ENCODE data around the gene POP5. TPM values are rescaled to one million over a fixed set of nuclear protein-coding genes. Genes with fewer than 3 reads are reported as not detected.
A peak's percentile ranks its signal among the peaks of the same experiment; 100 is the strongest.
"Not testable (repeated sequence)": the region's sequence is repeated elsewhere in the genome, so short reads cannot be mapped to it uniquely, and the experiment has no call there.

Gene POP5
- total RNA-seq: 29.2 TPM

GRCh38 chr12:120580787-120581723 is at the start of gene POP5:
POP5 (minus strand) TSS chr12:120581402; CDS start chr12:120581362, 40 bp downstream.
- H3K4me1 ChIP-seq (ENCODE audit: control insufficient read depth in 3 of 3, insufficient read depth in 3 of 3, low read length in 3 of 3): peaks cover 22 to 30% (median 23%) of the 10 kb centered on the region in 3 donors
- H3K36me3 ChIP-seq (ENCODE audit: control insufficient read depth in 3 of 3, insufficient read depth in 3 of 3, low read length in 3 of 3): peaks cover 35 to 39% (median 36%) of the 10 kb centered on the region in 3 donors
- no peaks in the 10 kb centered on the region for H3K9me3 ChIP-seq (ENCODE audit: control insufficient read depth in 3 of 3, low read length in 3 of 3)
- H3K27me3 ChIP-seq (ENCODE audit: control insufficient read depth in 3 of 3, insufficient read depth in 3 of 3, low read length in 3 of 3): no peaks in the 10 kb centered on the region
- peak within 1 kb of the TSS; percentile 54 for H3K27ac ChIP-seq (ENCODE audit: low read depth, low read length)
- H3K9ac ChIP-seq (ENCODE audit: low read depth in 1 of 3, low read length in 3 of 3): peak within 1 kb of the TSS; percentile 87 to 97 (median 90)
- H3K4me3 ChIP-seq (ENCODE audit: low read length in 3 of 3): peak within 1 kb of the TSS; percentile 98 to 100 (median 98)

GRCh38 chr12:120630104-120630892 is 49.1 kb upstream of the POP5 start:
- no peak overlapping the region for H3K4me3 ChIP-seq (ENCODE audit: low read length in 3 of 3)
- peaks cover 4 to 6% (median 4%) of the 10 kb centered on the region in 3 donors for H3K27me3 ChIP-seq (ENCODE audit: control insufficient read depth in 3 of 3, insufficient read depth in 3 of 3, low read length in 3 of 3)
- H3K9ac ChIP-seq (ENCODE audit: low read depth in 1 of 3, low read length in 3 of 3): no peak overlapping the region
- no peaks in the 10 kb centered on the region for H3K36me3 ChIP-seq (ENCODE audit: control insufficient read depth in 3 of 3, insufficient read depth in 3 of 3, low read length in 3 of 3)
- no peaks in the 10 kb centered on the region for H3K9me3 ChIP-seq (ENCODE audit: control insufficient read depth in 3 of 3, low read length in 3 of 3)
- no peaks in the 10 kb centered on the region for H3K4me1 ChIP-seq (ENCODE audit: control insufficient read depth in 3 of 3, insufficient read depth in 3 of 3, low read length in 3 of 3)
- no peak overlapping the region for H3K27ac ChIP-seq (ENCODE audit: low read depth, low read length)

DNA sequence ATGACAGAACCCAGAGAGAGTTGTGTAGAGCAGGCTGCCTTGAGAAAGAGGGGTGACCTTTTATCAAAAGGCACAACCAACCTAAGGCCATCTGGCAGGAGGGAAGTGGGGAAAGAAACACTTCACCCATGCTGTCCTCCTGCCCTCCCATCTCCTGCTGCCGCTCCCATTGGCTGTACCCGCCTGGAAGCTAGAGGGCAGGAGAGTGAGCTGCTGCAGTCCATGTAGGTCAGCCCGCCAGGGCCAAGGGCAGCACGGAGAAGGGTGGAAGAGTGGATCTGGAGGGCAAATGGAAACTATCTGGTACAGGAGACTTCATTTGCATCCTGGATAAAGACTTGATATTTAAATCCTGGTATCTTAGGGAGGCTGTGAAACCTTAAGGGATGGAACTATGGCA is 47.7 kb upstream of the POP5 start:
- H3K9ac ChIP-seq (ENCODE audit: low read depth in 1 of 3, low read length in 3 of 3): no peak overlapping the region
- no peak overlapping the region for H3K27ac ChIP-seq (ENCODE audit: low read depth, low read length)

GRCh38 chr12:120625557-120626419 is 44.6 kb upstream of the POP5 start:
- Histone ChIP-seq H3K4me1 (ENCODE audit: control insufficient read depth in 3 of 3, insufficient read depth in 3 of 3, low read length in 3 of 3) (no peaks in the 10 kb centered on the region), H3K9me3 (ENCODE audit: control insufficient read depth in 3 of 3, low read length in 3 of 3) (no peaks in the 10 kb centered on the region), H3K9ac (ENCODE audit: low read depth in 1 of 3, low read length in 3 of 3) (no peak overlapping the region), H3K27ac (ENCODE audit: low read depth, low read length) (no peak overlapping the region), H3K27me3 (ENCODE audit: control insufficient read depth in 3 of 3, insufficient read depth in 3 of 3, low read length in 3 of 3) (peaks cover 0 to 3% (median 0%) of the 10 kb centered on the region in 3 donors), H3K36me3 (ENCODE audit: control insufficient read depth in 3 of 3, insufficient read depth in 3 of 3, low read length in 3 of 3) (no peaks in the 10 kb centered on the region), H3K4me3 (ENCODE audit: low read length in 3 of 3) (no peak overlapping the region)

More for the DNA sequence above, 47.7 kb upstream of the POP5 start:
- H3K4me1 ChIP-seq (ENCODE audit: control insufficient read depth in 3 of 3, insufficient read depth in 3 of 3, low read length in 3 of 3): no peaks in the 10 kb centered on the region
- H3K4me3 ChIP-seq (ENCODE audit: low read length in 3 of 3): no peak overlapping the region
- H3K27me3 ChIP-seq (ENCODE audit: control insufficient read depth in 3 of 3, insufficient read depth in 3 of 3, low read length in 3 of 3): peaks cover 4 to 6% (median 4%) of the 10 kb centered on the region in 3 donors
- H3K9me3 ChIP-seq (ENCODE audit: control insufficient read depth in 3 of 3, low read length in 3 of 3): no peaks in the 10 kb centered on the region
- H3K36me3 ChIP-seq (ENCODE audit: control insufficient read depth in 3 of 3, insufficient read depth in 3 of 3, low read length in 3 of 3): no peaks in the 10 kb centered on the region

DNA sequence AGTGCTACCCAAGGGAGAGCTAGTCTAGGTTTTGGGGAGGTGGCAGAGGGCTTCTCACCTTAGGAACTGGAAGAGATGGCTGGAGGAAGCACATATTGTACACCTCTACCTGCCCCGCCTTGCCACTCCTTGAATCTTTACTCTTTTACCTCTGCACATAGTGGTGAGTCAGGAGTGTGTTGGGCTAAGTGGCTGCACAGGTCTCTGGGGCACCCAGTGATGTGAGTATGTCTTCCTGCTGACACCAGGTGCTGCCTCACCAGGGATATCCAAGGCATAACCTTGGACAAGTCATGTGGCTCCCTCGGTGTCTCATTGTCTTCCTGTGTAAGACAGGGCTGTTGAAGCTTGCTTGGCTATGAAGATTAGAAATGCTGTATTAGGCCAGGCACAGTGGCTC is 39.4 kb upstream of the POP5 start:
- no peak overlapping the region for H3K27ac ChIP-seq (ENCODE audit: low read depth, low read length)
- no peak overlapping the region for H3K4me3 ChIP-seq (ENCODE audit: low read length in 3 of 3)
- H3K27me3 ChIP-seq (ENCODE audit: control insufficient read depth in 3 of 3, insufficient read depth in 3 of 3, low read length in 3 of 3): peaks cover 8 to 11% (median 9%) of the 10 kb centered on the region in 3 donors
- no peaks in the 10 kb centered on the region for H3K36me3 ChIP-seq (ENCODE audit: control insufficient read depth in 3 of 3, insufficient read depth in 3 of 3, low read length in 3 of 3)
- no peak overlapping the region for H3K9ac ChIP-seq (ENCODE audit: low read depth in 1 of 3, low read length in 3 of 3)
- no peaks in the 10 kb centered on the region for H3K9me3 ChIP-seq (ENCODE audit: control insufficient read depth in 3 of 3, low read length in 3 of 3)
- H3K4me1 ChIP-seq (ENCODE audit: control insufficient read depth in 3 of 3, insufficient read depth in 3 of 3, low read length in 3 of 3): no peaks in the 10 kb centered on the region

DNA sequence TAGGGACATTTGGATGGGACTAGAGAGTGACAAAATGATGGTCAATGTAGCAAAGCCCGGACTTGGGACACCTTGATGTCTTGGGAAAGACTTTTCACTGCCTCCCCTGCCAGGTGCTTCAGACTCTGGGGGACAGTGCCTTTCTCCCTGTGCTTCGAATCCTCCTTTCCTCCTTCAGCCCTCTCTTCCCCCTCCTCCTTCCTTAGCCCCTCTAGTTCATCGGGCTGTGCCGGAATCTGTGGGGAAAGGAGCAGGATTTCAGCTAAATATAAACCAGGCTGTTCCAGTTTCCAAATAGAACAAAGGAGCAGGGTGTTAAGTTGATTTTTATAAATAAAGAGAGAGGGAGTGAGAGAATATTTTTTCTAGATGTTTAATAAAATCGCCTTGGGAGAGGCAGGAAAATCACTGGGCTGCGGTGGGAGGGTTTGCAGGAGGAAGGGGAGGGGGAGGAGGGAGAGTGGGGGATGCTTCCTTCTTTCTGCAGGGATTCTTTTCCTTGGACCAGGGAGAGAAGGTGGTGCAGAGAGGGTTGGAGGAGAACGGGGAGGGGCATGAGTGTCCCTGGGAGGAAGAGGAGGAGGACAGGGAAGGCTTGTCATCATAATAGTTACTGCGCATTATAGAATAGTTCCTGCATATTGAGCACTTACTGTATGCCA is 37.9 kb upstream of the POP5 start:
- Histone ChIP-seq H3K4me3 (ENCODE audit: low read length in 3 of 3) (no peak overlapping the region), H3K36me3 (ENCODE audit: control insufficient read depth in 3 of 3, insufficient read depth in 3 of 3, low read length in 3 of 3) (no peaks in the 10 kb centered on the region), H3K9me3 (ENCODE audit: control insufficient read depth in 3 of 3, low read length in 3 of 3) (no peaks in the 10 kb centered on the region), H3K4me1 (ENCODE audit: control insufficient read depth in 3 of 3, insufficient read depth in 3 of 3, low read length in 3 of 3) (no peaks in the 10 kb centered on the region), H3K27me3 (ENCODE audit: control insufficient read depth in 3 of 3, insufficient read depth in 3 of 3, low read length in 3 of 3) (peaks cover 8 to 11% (median 9%) of the 10 kb centered on the region in 3 donors), H3K9ac (ENCODE audit: low read depth in 1 of 3, low read length in 3 of 3) (no peak overlapping the region), H3K27ac (ENCODE audit: low read depth, low read length) (no peak overlapping the region)

GRCh38 chr12:120617767-120618166 is 36.6 kb upstream of the POP5 start:
- H3K9ac ChIP-seq (ENCODE audit: low read depth in 1 of 3, low read length in 3 of 3); H3K4me1 ChIP-seq (ENCODE audit: control insufficient read depth in 3 of 3, insufficient read depth in 3 of 3, low read length in 3 of 3); H3K36me3 ChIP-seq (ENCODE audit: control insufficient read depth in 3 of 3, insufficient read depth in 3 of 3, low read length in 3 of 3); H3K4me3 ChIP-seq (ENCODE audit: low read length in 3 of 3); H3K27ac ChIP-seq (ENCODE audit: low read depth, low read length); H3K9me3 ChIP-seq (ENCODE audit: control insufficient read depth in 3 of 3, low read length in 3 of 3): not testable (repeated sequence)
- H3K27me3 ChIP-seq (ENCODE audit: control insufficient read depth in 3 of 3, insufficient read depth in 3 of 3, low read length in 3 of 3): peaks cover 8 to 11% (median 9%) of the 10 kb centered on the region in 3 donors

DNA sequence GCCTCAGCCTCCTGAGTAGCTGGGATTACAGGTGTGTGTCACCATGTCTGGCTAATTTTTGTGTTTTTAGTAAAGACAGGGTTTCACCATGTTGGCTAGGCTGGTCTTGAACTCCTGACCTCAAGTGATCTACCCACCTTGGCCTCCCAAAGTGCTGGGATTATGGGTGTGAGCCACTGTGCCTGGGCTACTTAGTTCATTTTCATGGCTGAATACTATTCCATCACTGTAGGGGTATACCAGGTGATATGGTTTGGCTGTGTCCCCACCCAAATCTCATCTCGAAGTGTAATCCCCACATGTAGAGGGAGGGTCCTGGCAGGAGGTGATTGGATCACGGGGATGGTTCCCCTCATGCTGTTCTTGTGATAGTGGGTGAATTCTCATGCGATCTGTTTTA is 36.0 kb upstream of the POP5 start:
- H3K36me3 ChIP-seq (ENCODE audit: control insufficient read depth in 3 of 3, insufficient read depth in 3 of 3, low read length in 3 of 3); H3K9ac ChIP-seq (ENCODE audit: low read depth in 1 of 3, low read length in 3 of 3); H3K27ac ChIP-seq (ENCODE audit: low read depth, low read length); H3K9me3 ChIP-seq (ENCODE audit: control insufficient read depth in 3 of 3, low read length in 3 of 3); H3K4me1 ChIP-seq (ENCODE audit: control insufficient read depth in 3 of 3, insufficient read depth in 3 of 3, low read length in 3 of 3); H3K4me3 ChIP-seq (ENCODE audit: low read length in 3 of 3): not testable (repeated sequence)
- H3K27me3 ChIP-seq (ENCODE audit: control insufficient read depth in 3 of 3, insufficient read depth in 3 of 3, low read length in 3 of 3): peaks cover 8 to 11% (median 9%) of the 10 kb centered on the region in 3 donors

DNA sequence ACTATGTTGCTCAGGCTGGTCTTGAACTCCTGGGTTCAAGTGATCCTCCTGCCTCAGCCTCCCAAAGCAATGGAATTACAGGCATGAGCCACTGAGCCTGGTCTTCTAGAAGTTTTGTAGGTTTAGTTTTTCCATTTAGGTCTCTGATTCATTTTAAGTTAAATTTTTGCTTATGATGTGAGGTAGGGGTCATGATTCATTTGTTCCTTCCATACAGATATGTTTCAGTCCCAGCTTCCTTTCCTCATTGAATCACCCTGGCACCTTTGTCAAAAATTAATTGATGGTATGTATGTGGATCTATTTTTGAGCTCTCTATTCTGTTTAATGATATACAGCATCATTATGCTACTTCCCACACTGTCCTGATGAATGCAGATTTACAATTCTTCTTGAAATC is 33.6 kb upstream of the POP5 start:
- no peaks in the 10 kb centered on the region for H3K4me1 ChIP-seq (ENCODE audit: control insufficient read depth in 3 of 3, insufficient read depth in 3 of 3, low read length in 3 of 3)
- no peaks in the 10 kb centered on the region for H3K36me3 ChIP-seq (ENCODE audit: control insufficient read depth in 3 of 3, insufficient read depth in 3 of 3, low read length in 3 of 3)
- peaks cover 5 to 8% (median 6%) of the 10 kb centered on the region in 3 donors for H3K27me3 ChIP-seq (ENCODE audit: control insufficient read depth in 3 of 3, insufficient read depth in 3 of 3, low read length in 3 of 3)
- no peaks in the 10 kb centered on the region for H3K9me3 ChIP-seq (ENCODE audit: control insufficient read depth in 3 of 3, low read length in 3 of 3)
- no peak overlapping the region for H3K4me3 ChIP-seq (ENCODE audit: low read length in 3 of 3)
- no peak overlapping the region for H3K9ac ChIP-seq (ENCODE audit: low read depth in 1 of 3, low read length in 3 of 3)
- no peak overlapping the region for H3K27ac ChIP-seq (ENCODE audit: low read depth, low read length)

Measured in skeletal muscle tissue (tissue), 4 donors.